Peyer's patch (tissue), 4 donors: ENCODE data around the gene CDK8.

Experiments
- POLR2A ChIP-seq, 2 donors: fragments of 450-650 bp; IDR thresholded peaks; one replicate each; pipeline ENCODE4 v1.5.1; 2017; ENCODE audit warnings: antibody characterized with exemption in 2 of 2, mild to moderate bottlenecking in 2 of 2, moderate library complexity in 2 of 2
- TF ChIP-seq, protein P1 (sequence below), 6 experiments: fragments of 450-650 bp in 4 of 6; fragments of 200-600 bp in 2 of 6; sonication (generic) in 1 of 6; IDR thresholded peaks; one replicate each; pipeline ENCODE4 v1.5.1; 2017 to 2019; ENCODE audit warnings: antibody characterized with exemption in 6 of 6, mild to moderate bottlenecking in 3 of 6, moderate library complexity in 1 of 6

- TF ChIP-seq, protein P1, sequence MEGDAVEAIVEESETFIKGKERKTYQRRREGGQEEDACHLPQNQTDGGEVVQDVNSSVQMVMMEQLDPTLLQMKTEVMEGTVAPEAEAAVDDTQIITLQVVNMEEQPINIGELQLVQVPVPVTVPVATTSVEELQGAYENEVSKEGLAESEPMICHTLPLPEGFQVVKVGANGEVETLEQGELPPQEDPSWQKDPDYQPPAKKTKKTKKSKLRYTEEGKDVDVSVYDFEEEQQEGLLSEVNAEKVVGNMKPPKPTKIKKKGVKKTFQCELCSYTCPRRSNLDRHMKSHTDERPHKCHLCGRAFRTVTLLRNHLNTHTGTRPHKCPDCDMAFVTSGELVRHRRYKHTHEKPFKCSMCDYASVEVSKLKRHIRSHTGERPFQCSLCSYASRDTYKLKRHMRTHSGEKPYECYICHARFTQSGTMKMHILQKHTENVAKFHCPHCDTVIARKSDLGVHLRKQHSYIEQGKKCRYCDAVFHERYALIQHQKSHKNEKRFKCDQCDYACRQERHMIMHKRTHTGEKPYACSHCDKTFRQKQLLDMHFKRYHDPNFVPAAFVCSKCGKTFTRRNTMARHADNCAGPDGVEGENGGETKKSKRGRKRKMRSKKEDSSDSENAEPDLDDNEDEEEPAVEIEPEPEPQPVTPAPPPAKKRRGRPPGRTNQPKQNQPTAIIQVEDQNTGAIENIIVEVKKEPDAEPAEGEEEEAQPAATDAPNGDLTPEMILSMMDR (IDR thresholded peaks at IDR 0.05): no peak
- no peak for TF ChIP-seq POLR2A (IDR thresholded peaks at IDR 0.05)
These were observed 181.7 kb downstream of the CDK8 start for GRCh38 chr13:26435646-26436045.
